ENCODE measurements around the gene EDNRB. TPM values are rescaled to one million over a fixed set of nuclear protein-coding genes. Genes with fewer than 3 reads are reported as not detected.
"Not testable (repeated sequence)": the region's sequence is repeated elsewhere in the genome, so short reads cannot be mapped to it uniquely, and the experiment has no call there.

The EDNRB gene
- 1.7 and 1.8 TPM in 2 replicates for total RNA-seq (2014; rRNA removed; shearing (Covaris generic))

GRCh38 chr13:77918391-77919245 lies at the start of gene EDNRB:
Gene EDNRB (minus strand): TSS chr13:77918831. CDS start chr13:77918573, 258 bp downstream.
- DNase-seq (ENCODE audit: low read depth), result peak; percentile 1

GRCh38 chr13:77966671-77967070 lies 48.0 kb upstream of the EDNRB start:
- no peak for DNase-seq (ENCODE audit: low read depth)

DNA sequence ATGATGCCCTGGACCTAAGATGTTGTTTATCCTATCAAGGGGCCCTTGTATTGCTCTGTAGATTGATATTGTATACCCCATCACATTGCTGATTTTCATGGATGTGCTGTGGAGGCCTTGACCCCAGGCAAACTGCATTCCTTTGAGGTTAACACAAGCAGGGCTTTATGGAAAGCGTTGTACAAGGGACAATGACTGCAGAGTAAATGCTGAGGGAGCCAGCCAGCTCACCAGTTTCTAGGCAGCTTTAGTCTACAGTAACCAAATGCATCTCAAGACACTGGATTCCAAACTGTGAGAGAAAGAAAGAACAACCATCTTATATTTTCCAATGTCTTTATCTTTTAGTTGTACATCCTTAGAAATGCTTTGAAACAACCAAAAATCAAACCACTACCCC lies 34.1 kb upstream of the EDNRB start:
- no peak for DNase-seq (ENCODE audit: low read depth)

GRCh38 chr13:77952276-77952675 lies 33.6 kb upstream of the EDNRB start:
- DNase-seq (ENCODE audit: low read depth), result no peak

GRCh38 chr13:77946522-77946921 lies 27.9 kb upstream of the EDNRB start:
- DNase-seq (ENCODE audit: low read depth), result no peak

GRCh38 chr13:77935063-77935462 lies 16.4 kb upstream of the EDNRB start:
- not testable (repeated sequence) for DNase-seq (ENCODE audit: low read depth)

- DNase-seq (ENCODE audit: low read depth), result no peak
Observed at GRCh38 chr13:77930430-77930829, 11.8 kb upstream of the EDNRB start.

DNA sequence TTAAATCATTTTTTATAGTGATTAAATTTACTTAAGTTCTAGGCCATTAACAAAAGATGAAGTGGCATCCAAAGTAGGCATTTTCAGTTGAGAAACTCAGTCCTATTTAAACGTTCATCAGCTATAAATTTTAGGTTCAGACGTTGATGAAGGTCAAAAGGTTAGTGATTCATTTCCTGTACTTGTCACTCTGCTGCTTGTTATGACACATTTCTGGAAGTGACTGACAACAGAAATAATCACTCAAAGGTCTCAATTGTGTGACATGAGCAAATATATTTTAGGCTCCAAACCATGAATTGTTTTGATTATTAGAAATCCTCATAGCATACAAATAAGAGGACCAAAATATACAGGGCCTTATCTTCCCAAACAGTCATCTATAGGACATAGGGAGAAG lies 10.3 kb upstream of the EDNRB start:
- DNase-seq (ENCODE audit: low read depth), result no peak

DNA sequence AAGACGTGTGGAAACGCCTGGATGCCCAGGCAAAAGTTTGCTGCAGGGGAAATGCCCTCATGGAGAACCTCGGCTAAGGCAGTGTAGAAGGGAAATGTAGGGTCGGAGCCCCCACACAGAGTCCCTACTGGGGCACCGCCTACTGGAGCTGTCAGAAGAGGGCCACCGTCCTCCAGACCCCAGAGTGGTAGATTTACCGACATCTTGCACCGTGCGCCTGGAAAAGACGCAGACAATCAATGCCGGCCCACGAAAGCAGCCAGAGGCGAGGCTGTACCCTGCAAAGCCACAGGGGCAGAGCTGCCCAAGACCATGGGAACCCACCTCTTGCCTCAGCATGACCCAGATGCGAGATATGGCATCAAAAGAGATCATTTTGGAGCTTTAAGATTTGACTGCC lies 7.0 kb upstream of the EDNRB start:
- no peak for DNase-seq (ENCODE audit: low read depth)

GRCh38 chr13:77919921-77920294 lies 1.3 kb upstream of the EDNRB start:
- DNase-seq (ENCODE audit: low read depth), result no peak

- peak; percentile 2 for DNase-seq (ENCODE audit: low read depth)
Observed at GRCh38 chr13:77919246-77919920, 752 bp upstream of the EDNRB start.

- DNase-seq (ENCODE audit: low read depth), result no peak
Observed at GRCh38 chr13:77916488-77916887, 2.1 kb downstream of the EDNRB start.

GRCh38 chr13:77915686-77916085 lies 2.9 kb downstream of the EDNRB start:
- DNase-seq (ENCODE audit: low read depth), result no peak

- DNase-seq (ENCODE audit: low read depth), result no peak
Observed at GRCh38 chr13:77913003-77913402, 5.6 kb downstream of the EDNRB start.

GRCh38 chr13:77911751-77912150 lies 6.9 kb downstream of the EDNRB start:
- no peak for DNase-seq (ENCODE audit: low read depth)

DNA sequence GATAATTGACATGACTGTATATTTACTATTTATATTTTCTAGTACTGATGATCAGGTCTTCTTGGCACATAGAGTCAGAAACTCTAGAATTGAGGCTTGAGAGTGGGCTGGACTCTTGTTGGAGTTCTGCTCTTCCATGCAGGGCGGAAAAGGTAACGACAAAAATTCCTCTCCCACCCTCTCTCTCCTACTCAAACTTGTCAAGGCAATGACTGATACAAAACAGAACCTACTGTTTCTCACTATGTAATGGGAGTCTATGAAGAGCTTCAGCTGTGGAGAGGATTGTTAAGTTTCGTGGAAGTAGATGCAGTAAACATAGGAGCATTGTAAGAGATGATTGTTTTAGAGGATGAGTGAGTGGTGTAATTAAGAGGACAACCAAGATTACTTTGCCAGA lies 8.8 kb downstream of the EDNRB start:
- DNase-seq (ENCODE audit: low read depth), result no peak

DNA sequence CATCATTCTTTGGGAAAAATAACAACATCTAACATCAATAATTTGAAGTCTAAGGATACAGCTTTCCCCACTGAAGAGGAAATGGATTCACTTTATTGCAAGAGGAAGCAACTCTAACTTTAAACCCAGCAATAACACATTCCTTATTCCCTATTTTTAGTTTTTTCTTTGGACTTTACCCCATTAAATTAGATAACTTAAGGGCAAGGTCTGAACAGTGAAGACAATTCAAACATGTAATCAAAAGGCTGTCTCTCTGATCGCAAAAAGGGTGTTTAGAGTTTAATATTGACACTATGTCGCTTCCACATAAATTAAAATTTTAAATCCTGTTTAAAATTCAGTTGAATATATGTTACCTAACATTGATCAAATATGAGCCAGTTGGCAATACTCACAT lies 10.1 kb downstream of the EDNRB start:
- no peak for DNase-seq (ENCODE audit: low read depth)

DNA sequence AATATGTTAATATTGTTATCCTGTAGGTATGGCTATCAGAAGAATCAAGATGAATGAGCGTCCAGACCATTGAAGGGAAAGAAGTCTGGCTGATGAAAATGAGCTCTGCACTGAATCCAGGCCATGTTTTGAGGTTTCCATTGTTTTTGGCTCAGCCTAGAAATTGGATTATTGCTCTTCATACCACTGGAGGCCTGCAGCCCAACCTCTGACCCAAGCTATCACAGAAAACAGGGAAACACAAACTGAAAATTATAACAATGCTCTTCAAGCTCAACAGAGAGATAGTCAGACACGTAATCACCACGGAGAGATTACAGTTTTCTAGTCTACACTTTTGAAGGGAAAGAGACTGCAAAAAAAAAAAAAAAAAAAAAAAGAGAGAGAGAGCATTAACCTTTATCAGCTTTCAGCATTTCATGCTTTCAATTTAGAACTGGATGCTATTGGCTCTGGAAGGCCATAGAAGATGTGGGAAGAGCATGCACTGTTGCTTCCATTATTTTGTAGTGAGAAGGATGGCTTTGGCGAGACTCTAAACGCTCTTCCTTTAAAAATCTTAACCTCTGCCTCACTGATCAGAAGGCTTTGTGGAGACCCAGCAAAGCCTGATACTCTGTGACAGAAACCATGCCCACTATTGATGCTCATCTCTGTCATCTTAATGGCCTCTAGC lies 10.8 kb downstream of the EDNRB start:
- no peak for DNase-seq (ENCODE audit: low read depth)

GRCh38 chr13:77904031-77904430 lies 14.6 kb downstream of the EDNRB start:
- no peak for DNase-seq (ENCODE audit: low read depth)

DNA sequence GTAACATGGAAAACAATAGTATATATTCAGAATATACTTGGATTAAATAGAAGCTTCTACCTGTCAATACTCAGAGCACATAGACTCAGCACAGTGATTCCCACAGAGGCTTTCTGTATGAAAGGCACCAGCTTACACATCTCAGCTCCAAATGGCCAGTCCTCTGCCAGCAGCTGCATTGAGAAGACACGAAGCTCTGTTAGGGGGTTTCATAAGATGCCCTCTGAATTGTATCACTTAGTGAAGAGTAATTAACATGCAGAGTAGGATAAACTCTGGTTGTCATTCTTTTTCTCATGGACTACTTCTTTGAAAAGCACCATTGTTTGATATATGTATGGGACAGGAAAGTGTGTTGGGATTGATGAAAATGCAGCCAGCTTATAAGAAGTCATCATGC lies 15.2 kb downstream of the EDNRB start:
- DNase-seq (ENCODE audit: low read depth), result no peak

DNA sequence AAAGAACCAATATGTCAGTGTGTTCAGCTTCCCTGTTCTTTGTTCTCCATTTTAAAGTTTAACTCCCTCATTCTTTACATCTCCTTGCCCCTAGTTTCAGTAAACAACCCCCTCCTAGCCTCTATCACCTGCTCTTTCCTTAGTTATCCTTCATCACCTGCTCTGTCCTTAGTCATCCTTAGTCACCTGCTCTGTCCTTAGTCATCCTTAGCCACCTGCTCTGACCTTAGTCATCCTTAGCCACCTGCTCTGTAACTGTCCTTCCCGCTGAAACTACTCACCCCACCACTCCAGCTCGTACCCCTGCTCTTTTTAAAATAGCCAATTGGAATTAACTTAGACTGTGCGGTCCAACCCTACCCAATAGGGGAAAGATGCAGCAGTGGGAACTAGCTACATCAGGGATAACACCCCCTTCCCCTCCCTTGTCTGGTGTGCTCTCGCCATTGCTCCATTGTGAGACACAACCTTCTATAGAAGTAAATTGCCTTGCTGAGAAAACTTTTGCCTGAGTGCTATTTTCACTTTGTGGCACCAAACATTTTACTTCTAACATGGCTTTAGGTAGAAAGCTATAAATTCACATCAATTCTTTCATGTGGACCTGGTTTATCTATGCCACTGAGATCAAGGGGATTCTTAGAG lies 16.2 kb downstream of the EDNRB start:
- no peak for DNase-seq (ENCODE audit: low read depth)

GRCh38 chr13:77898097-77898496 lies 20.5 kb downstream of the EDNRB start:
- DNase-seq (ENCODE audit: low read depth), result peak; percentile 17
